Tibial nerve (tissue), 3 donors: Measurements from ENCODE around the gene STPG1.
A peak's percentile ranks its signal among the peaks of the same experiment; 100 is the strongest.

Experiments
- POLR2A ChIP-seq, 2 donors: fragments of 450-650 bp; IDR thresholded peaks; one replicate each; pipeline ENCODE4 v1.6.1; 2017; ENCODE audit warnings: antibody characterized with exemption in 2 of 2, mild to moderate bottlenecking in 2 of 2, moderate library complexity in 2 of 2
- TF ChIP-seq, protein P1 (sequence below), 5 experiments: fragments of 200-600 bp in 3 of 5; fragments of 450-650 bp in 2 of 5; sonication (generic) in 3 of 5; IDR thresholded peaks; one replicate each; pipeline ENCODE4 v1.5.1; 2016 to 2019; ENCODE audit warnings: antibody characterized with exemption in 5 of 5, mild to moderate bottlenecking in 3 of 5, moderate library complexity in 2 of 5

DNA sequence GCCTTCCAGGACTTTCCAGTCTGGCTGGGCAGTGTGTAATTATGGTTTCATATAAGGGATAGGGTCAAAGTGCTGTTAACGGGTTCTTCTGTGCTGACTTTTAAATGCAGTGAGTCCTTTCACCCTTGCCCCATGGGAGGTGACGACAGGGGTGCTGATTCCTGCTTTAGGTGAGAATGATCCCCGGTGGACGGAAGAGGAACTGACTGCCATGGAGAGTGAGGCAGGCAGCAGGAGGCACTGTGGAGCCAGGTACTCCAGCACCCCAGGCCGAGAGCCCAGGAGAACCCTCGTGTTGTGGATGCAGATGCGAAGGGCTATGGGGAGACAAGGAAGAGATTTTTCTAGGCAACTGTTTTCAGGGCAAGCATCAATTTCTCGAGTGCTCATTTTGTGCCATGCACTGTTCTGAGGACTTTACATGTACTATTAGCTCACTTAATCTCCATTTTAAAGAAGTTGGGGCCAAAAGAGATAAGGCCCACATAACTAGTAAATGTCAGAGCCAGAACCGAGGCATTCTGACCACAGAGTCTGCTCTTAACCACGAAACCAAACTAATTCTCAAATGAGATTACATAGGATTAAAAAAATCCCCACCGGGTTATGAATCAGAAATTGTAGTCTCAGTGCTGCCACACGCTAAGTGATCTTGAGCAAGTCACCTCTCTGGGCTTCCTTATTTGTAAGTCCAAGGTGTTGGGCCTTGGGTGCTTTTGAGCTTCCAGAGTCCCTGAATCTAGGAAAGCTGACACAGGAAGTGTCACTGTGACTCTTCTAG is 28.2 kb downstream of the STPG1 start:
- TF ChIP-seq, protein P1, sequence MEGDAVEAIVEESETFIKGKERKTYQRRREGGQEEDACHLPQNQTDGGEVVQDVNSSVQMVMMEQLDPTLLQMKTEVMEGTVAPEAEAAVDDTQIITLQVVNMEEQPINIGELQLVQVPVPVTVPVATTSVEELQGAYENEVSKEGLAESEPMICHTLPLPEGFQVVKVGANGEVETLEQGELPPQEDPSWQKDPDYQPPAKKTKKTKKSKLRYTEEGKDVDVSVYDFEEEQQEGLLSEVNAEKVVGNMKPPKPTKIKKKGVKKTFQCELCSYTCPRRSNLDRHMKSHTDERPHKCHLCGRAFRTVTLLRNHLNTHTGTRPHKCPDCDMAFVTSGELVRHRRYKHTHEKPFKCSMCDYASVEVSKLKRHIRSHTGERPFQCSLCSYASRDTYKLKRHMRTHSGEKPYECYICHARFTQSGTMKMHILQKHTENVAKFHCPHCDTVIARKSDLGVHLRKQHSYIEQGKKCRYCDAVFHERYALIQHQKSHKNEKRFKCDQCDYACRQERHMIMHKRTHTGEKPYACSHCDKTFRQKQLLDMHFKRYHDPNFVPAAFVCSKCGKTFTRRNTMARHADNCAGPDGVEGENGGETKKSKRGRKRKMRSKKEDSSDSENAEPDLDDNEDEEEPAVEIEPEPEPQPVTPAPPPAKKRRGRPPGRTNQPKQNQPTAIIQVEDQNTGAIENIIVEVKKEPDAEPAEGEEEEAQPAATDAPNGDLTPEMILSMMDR (IDR thresholded peaks at IDR 0.05): peak in 1 of 5 experiments; percentile 13
- no peak for TF ChIP-seq POLR2A (IDR thresholded peaks at IDR 0.05)
